ENCODE data around the gene QRICH1.
A peak's percentile ranks its signal among the peaks of the same experiment; 100 is the strongest.

QRICH1 gene

GRCh38 chr3:48996640-48997039 is 97.2 kb downstream of the QRICH1 start:
- no peaks in the 10 kb centered on the region for H3K4me1 ChIP-seq (ENCODE audit: control insufficient read depth, insufficient read depth, low read length)
- H3K4me3 ChIP-seq (ENCODE audit: low read length) = no peak overlapping the region
- H3K36me3 ChIP-seq (ENCODE audit: control insufficient read depth, insufficient read depth, low read length) = peaks cover 2% of the 10 kb centered on the region
- H3K27me3 ChIP-seq (ENCODE audit: control insufficient read depth, insufficient read depth, low read length) = no peaks in the 10 kb centered on the region
- no peak overlapping the region for H3K9ac ChIP-seq (ENCODE audit: low read length)
- no peak overlapping the region for H3K27ac ChIP-seq (ENCODE audit: low read depth, low read length)

DNA sequence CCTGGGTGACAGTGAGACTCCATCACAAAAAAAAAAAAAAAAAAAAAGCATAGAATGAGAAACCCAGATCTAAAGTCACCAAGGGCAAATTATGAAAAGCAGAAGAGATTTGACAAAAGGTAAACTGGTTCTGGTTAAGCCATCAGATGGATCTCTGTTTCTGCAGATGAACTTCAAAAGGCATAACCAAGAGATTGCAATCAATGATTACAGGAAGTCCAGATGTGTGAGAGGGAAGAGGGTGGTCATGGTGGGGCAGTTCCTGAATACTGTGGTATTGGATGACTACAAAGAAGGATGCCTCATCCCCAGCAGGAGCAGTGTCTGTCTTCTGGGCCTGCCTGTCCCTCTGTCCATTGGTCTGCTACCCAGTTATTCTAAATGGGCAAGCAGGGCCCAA is 100.0 kb downstream of the QRICH1 start:
- H3K27ac ChIP-seq (ENCODE audit: low read depth, low read length) = no peak overlapping the region
- peaks cover 11% of the 10 kb centered on the region for H3K4me1 ChIP-seq (ENCODE audit: control insufficient read depth, insufficient read depth, low read length)
- H3K27me3 ChIP-seq (ENCODE audit: control insufficient read depth, insufficient read depth, low read length) = no peaks in the 10 kb centered on the region
- no peak overlapping the region for H3K4me3 ChIP-seq (ENCODE audit: low read length)
- no peak overlapping the region for H3K9ac ChIP-seq (ENCODE audit: low read length)
- H3K36me3 ChIP-seq (ENCODE audit: control insufficient read depth, insufficient read depth, low read length) = peaks cover under 1% of the 10 kb centered on the region

DNA sequence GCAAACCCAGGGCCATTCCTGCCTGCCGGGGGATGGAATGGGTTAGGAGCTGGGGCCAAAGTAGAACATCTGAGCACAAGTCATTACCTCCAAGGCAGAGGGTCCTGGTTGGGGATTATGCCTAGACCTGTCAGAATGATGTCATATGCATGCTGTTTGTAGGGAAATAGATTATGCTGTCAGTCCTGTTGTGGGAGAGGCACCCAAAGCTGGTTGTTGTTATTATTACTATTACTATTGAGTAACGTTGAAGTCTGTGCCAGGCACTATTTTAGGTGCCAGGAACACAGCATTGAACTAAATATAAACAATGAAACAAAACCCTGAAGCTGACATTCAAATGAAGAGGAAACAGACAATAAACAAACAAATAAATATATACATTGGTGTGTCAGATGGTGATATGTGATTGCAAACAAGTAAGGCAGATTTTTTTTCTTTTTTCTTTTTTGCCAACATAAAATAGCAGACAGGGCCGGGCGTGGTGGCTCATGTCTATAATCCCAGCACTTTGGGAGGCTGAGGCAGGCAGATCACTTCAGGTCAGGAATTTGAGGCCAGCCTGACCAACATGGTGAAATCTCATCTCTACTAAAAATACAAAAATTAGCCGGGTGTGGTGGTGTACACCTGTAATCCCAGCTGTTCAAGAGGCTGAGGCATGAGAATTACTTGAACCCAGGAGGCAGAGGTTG is 101.9 kb downstream of the QRICH1 start:
- Histone ChIP-seq H3K4me1 (ENCODE audit: control insufficient read depth, insufficient read depth, low read length) (peaks cover 11% of the 10 kb centered on the region), H3K27ac (ENCODE audit: low read depth, low read length) (no peak overlapping the region), H3K27me3 (ENCODE audit: control insufficient read depth, insufficient read depth, low read length) (no peaks in the 10 kb centered on the region), H3K36me3 (ENCODE audit: control insufficient read depth, insufficient read depth, low read length) (no peaks in the 10 kb centered on the region), H3K4me3 (ENCODE audit: low read length) (no peak overlapping the region), H3K9ac (ENCODE audit: low read length) (no peak overlapping the region)

GRCh38 chr3:48990636-48991469 is 103.0 kb downstream of the QRICH1 start:
- H3K4me1 ChIP-seq (ENCODE audit: control insufficient read depth, insufficient read depth, low read length) = peaks cover 11% of the 10 kb centered on the region
- peaks cover 3% of the 10 kb centered on the region for H3K36me3 ChIP-seq (ENCODE audit: control insufficient read depth, insufficient read depth, low read length)
- H3K27me3 ChIP-seq (ENCODE audit: control insufficient read depth, insufficient read depth, low read length) = no peaks in the 10 kb centered on the region
- peak overlapping the region; percentile 71 for H3K9ac ChIP-seq (ENCODE audit: low read length)
- H3K4me3 ChIP-seq (ENCODE audit: low read length) = peak overlapping the region; percentile 95
- peak overlapping the region; percentile 90 for H3K27ac ChIP-seq (ENCODE audit: low read depth, low read length)

- H3K9ac ChIP-seq (ENCODE audit: low read length) = peak within 1 kb of the TSS; percentile 87
- H3K27me3 ChIP-seq (ENCODE audit: control insufficient read depth, insufficient read depth, low read length) = no peaks in the 10 kb centered on the region
- peak within 1 kb of the TSS; percentile 95 for H3K4me3 ChIP-seq (ENCODE audit: low read length)
- peaks cover 5% of the 10 kb centered on the region for H3K36me3 ChIP-seq (ENCODE audit: control insufficient read depth, insufficient read depth, low read length)
- H3K4me1 ChIP-seq (ENCODE audit: control insufficient read depth, insufficient read depth, low read length) = peaks cover 11% of the 10 kb centered on the region
- peak within 1 kb of the TSS; percentile 90 for H3K27ac ChIP-seq (ENCODE audit: low read depth, low read length)
These were observed 103.9 kb downstream of the QRICH1 start, which contains the start of gene P4HTM for GRCh38 chr3:48989796-48990635. TSS of gene P4HTM (plus strand) at chr3:48990241. CDS start at chr3:48990257, 16 bp downstream.

- Histone ChIP-seq H3K4me3 (ENCODE audit: low read length) (peak overlapping the region; percentile 95), H3K36me3 (ENCODE audit: control insufficient read depth, insufficient read depth, low read length) (peaks cover 9% of the 10 kb centered on the region), H3K9ac (ENCODE audit: low read length) (peak overlapping the region; percentile 87), H3K4me1 (ENCODE audit: control insufficient read depth, insufficient read depth, low read length) (peaks cover 11% of the 10 kb centered on the region), H3K27me3 (ENCODE audit: control insufficient read depth, insufficient read depth, low read length) (no peaks in the 10 kb centered on the region), H3K27ac (ENCODE audit: low read depth, low read length) (peak overlapping the region; percentile 90)
These were observed 104.6 kb downstream of the QRICH1 start for GRCh38 chr3:48989126-48989795.

DNA sequence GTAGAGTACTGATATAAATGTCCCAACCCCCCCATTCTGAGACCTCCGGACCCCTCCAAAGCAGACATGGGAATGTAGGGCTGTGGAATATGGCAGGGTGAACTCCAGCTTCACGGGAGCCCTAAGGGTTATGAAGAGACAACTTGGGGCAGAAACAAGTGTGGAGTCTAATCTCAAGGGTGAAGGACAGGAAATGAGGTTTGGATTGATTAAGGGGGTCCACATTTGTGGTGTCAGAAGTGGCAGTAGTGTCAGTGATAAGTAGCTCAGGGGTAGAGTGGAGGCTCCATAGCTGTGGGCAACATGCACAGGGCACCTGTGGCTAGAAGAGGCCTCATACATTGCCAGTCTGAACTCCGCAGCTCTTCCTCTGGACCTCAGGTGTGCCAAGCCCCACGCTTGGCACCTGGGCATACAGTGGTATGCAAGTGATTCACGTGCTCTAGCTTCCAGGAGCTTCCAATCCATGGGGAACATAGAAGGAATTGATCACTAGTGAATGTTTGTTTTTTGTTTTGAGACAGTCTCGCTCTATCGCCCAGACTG is 108.0 kb downstream of the QRICH1 start:
- no peaks in the 10 kb centered on the region for H3K27me3 ChIP-seq (ENCODE audit: control insufficient read depth, insufficient read depth, low read length)
- H3K9ac ChIP-seq (ENCODE audit: low read length) = no peak overlapping the region
- H3K4me1 ChIP-seq (ENCODE audit: control insufficient read depth, insufficient read depth, low read length) = peaks cover 7% of the 10 kb centered on the region
- peaks cover 27% of the 10 kb centered on the region for H3K36me3 ChIP-seq (ENCODE audit: control insufficient read depth, insufficient read depth, low read length)
- H3K4me3 ChIP-seq (ENCODE audit: low read length) = no peak overlapping the region
- H3K27ac ChIP-seq (ENCODE audit: low read depth, low read length) = no peak overlapping the region

GRCh38 chr3:48984663-48985062 is 109.2 kb downstream of the QRICH1 start:
- no peak overlapping the region for H3K9ac ChIP-seq (ENCODE audit: low read length)

DNA sequence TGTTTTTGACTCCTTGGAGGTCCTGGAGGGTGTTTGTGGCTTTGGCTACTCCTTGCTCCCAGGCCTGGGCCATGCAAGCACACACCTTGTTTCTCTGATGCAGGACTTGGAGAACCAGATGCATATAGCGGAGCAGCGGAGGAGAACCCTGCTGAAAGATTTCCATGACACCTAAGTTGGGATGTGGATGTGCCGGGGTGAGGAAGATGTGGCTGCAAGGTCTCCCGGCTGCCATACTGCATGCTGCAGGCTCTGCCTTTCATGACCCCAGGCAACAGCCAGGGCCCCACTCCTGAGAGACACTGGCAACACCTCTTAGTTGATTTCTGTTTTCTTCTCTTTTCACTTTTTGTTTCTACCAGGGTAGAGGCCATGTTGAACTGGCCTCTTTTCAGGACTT is 110.8 kb downstream of the QRICH1 start:
- H3K27me3 ChIP-seq (ENCODE audit: control insufficient read depth, insufficient read depth, low read length) = no peaks in the 10 kb centered on the region
- peaks cover 43% of the 10 kb centered on the region for H3K36me3 ChIP-seq (ENCODE audit: control insufficient read depth, insufficient read depth, low read length)
- H3K27ac ChIP-seq (ENCODE audit: low read depth, low read length) = no peak overlapping the region
- no peak overlapping the region for H3K9ac ChIP-seq (ENCODE audit: low read length)
- H3K4me3 ChIP-seq (ENCODE audit: low read length) = no peak overlapping the region
- no peaks in the 10 kb centered on the region for H3K4me1 ChIP-seq (ENCODE audit: control insufficient read depth, insufficient read depth, low read length)

More at GRCh38 chr3:48984663-48985062, 109.2 kb downstream of the QRICH1 start:
- Histone ChIP-seq H3K27ac (ENCODE audit: low read depth, low read length) (no peak overlapping the region), H3K4me3 (ENCODE audit: low read length) (no peak overlapping the region), H3K36me3 (ENCODE audit: control insufficient read depth, insufficient read depth, low read length) (peaks cover 35% of the 10 kb centered on the region), H3K27me3 (ENCODE audit: control insufficient read depth, insufficient read depth, low read length) (no peaks in the 10 kb centered on the region), H3K4me1 (ENCODE audit: control insufficient read depth, insufficient read depth, low read length) (peaks cover 5% of the 10 kb centered on the region)

DNA sequence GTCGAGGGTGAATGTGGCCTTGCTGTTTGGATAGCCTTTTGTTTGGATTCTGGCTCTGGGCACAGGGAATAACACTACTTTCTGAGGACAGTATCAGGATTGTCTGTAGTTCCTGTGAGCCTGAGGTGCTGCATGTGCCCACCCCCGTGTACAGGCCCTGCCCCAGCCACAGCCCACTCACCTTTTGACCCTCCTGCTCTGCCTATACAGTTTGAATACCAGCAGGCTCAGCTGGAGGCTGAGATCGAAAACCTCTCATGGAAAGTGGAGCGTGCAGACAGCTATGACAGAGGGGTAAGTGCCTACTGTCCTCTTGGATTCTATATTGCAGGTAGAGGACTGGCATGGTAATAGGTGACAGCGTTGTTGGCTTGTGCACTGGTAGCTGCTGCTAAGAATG is 111.2 kb downstream of the QRICH1 start:
- Histone ChIP-seq H3K27me3 (ENCODE audit: control insufficient read depth, insufficient read depth, low read length) (no peaks in the 10 kb centered on the region), H3K9ac (ENCODE audit: low read length) (no peak overlapping the region), H3K4me3 (ENCODE audit: low read length) (no peak overlapping the region), H3K27ac (ENCODE audit: low read depth, low read length) (no peak overlapping the region), H3K4me1 (ENCODE audit: control insufficient read depth, insufficient read depth, low read length) (no peaks in the 10 kb centered on the region), H3K36me3 (ENCODE audit: control insufficient read depth, insufficient read depth, low read length) (peaks cover 43% of the 10 kb centered on the region)

DNA sequence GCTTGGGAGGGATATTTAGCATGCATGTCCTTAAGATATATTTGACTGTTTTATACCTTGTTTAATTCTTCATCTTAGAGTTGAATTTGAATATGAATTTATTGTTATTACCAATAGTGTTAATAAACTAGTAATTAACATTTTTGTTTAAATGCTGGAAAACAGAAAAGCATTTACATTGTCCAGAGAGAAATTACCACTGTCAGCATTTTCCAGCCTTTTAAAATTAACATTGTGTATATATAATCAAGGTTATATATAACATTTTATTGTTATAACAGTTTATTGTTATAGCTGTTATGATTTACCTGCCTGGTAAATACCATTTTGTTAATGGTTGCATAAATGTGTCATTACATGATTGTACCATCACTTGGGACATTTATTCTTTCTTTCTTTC is 111.9 kb downstream of the QRICH1 start:
- Histone ChIP-seq H3K4me3 (ENCODE audit: low read length) (no peak overlapping the region), H3K36me3 (ENCODE audit: control insufficient read depth, insufficient read depth, low read length) (peaks cover 43% of the 10 kb centered on the region), H3K27me3 (ENCODE audit: control insufficient read depth, insufficient read depth, low read length) (no peaks in the 10 kb centered on the region), H3K27ac (ENCODE audit: low read depth, low read length) (no peak overlapping the region), H3K9ac (ENCODE audit: low read length) (no peak overlapping the region), H3K4me1 (ENCODE audit: control insufficient read depth, insufficient read depth, low read length) (no peaks in the 10 kb centered on the region)

Measured in rectal smooth muscle tissue (tissue), 1 donor.